ENCODE measurements around the gene NAT8L. TPM values are rescaled to one million over a fixed set of nuclear protein-coding genes. Genes with fewer than 3 reads are reported as not detected.
"Not testable (repeated sequence)": the region's sequence is repeated elsewhere in the genome, so short reads cannot be mapped to it uniquely, and the experiment has no call there.

Gene NAT8L
- polyA plus RNA-seq, 1 donor from 2014 or later = 12.6 TPM

- H4K20me1 ChIP-seq (ENCODE audit: insufficient read depth); H3K9me2 ChIP-seq (ENCODE audit: insufficient read depth, low read length); H2AFZ ChIP-seq (ENCODE audit: low read depth, low read length); H3K79me2 ChIP-seq (replicated peaks; ENCODE audit: insufficient read depth, low read length); H3K4me2 ChIP-seq (ENCODE audit: low read length); H3F3A ChIP-seq (ENCODE audit: insufficient read depth, low read length, poor library complexity, severe bottlenecking); H3K36me3 ChIP-seq (ENCODE audit: insufficient read depth, low read length); H3K27me3 ChIP-seq (ENCODE audit: insufficient read depth, low read depth, low read length); H3K9ac ChIP-seq (ENCODE audit: low read length); H3K27ac ChIP-seq (ENCODE audit: low read length); H3K4me3 ChIP-seq (ENCODE audit: low read length); H3K9me3 ChIP-seq (ENCODE audit: low read length): not testable (repeated sequence)
Measured at GRCh38 chr4:2031161-2031560, 28.0 kb upstream of the NAT8L start.

- no peaks in the 10 kb centered on the region for H3K9me2 ChIP-seq (ENCODE audit: insufficient read depth, low read length)
- H3K27me3 ChIP-seq (ENCODE audit: insufficient read depth, low read depth, low read length) = peaks cover 19% of the 10 kb centered on the region
- H3K4me2 ChIP-seq (ENCODE audit: low read length) = no peak overlapping the region
- H3K9ac ChIP-seq (ENCODE audit: low read length) = no peak overlapping the region
- no peaks in the 10 kb centered on the region for H3K36me3 ChIP-seq (ENCODE audit: insufficient read depth, low read length)
- H3F3A ChIP-seq (ENCODE audit: insufficient read depth, low read length, poor library complexity, severe bottlenecking) = no peaks in the 10 kb centered on the region
- peaks cover 6% of the 10 kb centered on the region for H3K9me3 ChIP-seq (ENCODE audit: low read length)
- no peak overlapping the region for H2AFZ ChIP-seq (ENCODE audit: low read depth, low read length)
- no peaks in the 10 kb centered on the region for H3K79me2 ChIP-seq (replicated peaks; ENCODE audit: insufficient read depth, low read length)
- TF ChIP-seq RAD21 (conservative IDR thresholded peaks at IDR 0.05) (no peak), SMC3 (conservative IDR thresholded peaks at IDR 0.05; ENCODE audit: poor library complexity) (no peak), MXI1 (conservative IDR thresholded peaks at IDR 0.05; ENCODE audit: poor library complexity, severe bottlenecking) (no peak), TAF1 (IDR thresholded peaks at IDR 0.05; ENCODE audit: low read depth) (no peak), EP300 (conservative IDR thresholded peaks at IDR 0.05; ENCODE audit: poor library complexity, severe bottlenecking) (no peak), REST (IDR thresholded peaks at IDR 0.05; ENCODE audit: borderline replicate concordance) (no peak), EZH2 (IDR thresholded peaks at IDR 0.05; ENCODE audit: borderline replicate concordance, insufficient read depth, low read length, poor library complexity, severe bottlenecking) (no peak), CTCF (IDR thresholded peaks at IDR 0.05; ENCODE audit: poor library complexity, severe bottlenecking) (no peak), POLR2AphosphoS5 (IDR thresholded peaks at IDR 0.05) (no peak)
- H4K20me1 ChIP-seq (ENCODE audit: insufficient read depth) = no peaks in the 10 kb centered on the region
- no peak overlapping the region for H3K27ac ChIP-seq (ENCODE audit: low read length)
- no peak overlapping the region for H3K4me3 ChIP-seq (ENCODE audit: low read length)
Measured at GRCh38 chr4:2036327-2036726, 22.8 kb upstream of the NAT8L start.

- H3K4me2 ChIP-seq (ENCODE audit: low read length) = no peak overlapping the region
- H3K27ac ChIP-seq (ENCODE audit: low read length) = no peak overlapping the region
- peaks cover 6% of the 10 kb centered on the region for H3K9me3 ChIP-seq (ENCODE audit: low read length)
- H3K79me2 ChIP-seq (replicated peaks; ENCODE audit: insufficient read depth, low read length) = no peaks in the 10 kb centered on the region
- H4K20me1 ChIP-seq (ENCODE audit: insufficient read depth) = no peaks in the 10 kb centered on the region
- no peaks in the 10 kb centered on the region for H3K9me2 ChIP-seq (ENCODE audit: insufficient read depth, low read length)
- no peaks in the 10 kb centered on the region for H3K36me3 ChIP-seq (ENCODE audit: insufficient read depth, low read length)
- peaks cover 20% of the 10 kb centered on the region for H3K27me3 ChIP-seq (ENCODE audit: insufficient read depth, low read depth, low read length)
- H3K9ac ChIP-seq (ENCODE audit: low read length) = no peak overlapping the region
- TF ChIP-seq REST (IDR thresholded peaks at IDR 0.05; ENCODE audit: borderline replicate concordance) (no peak), SMC3 (conservative IDR thresholded peaks at IDR 0.05; ENCODE audit: poor library complexity) (no peak), EP300 (conservative IDR thresholded peaks at IDR 0.05; ENCODE audit: poor library complexity, severe bottlenecking) (no peak), EZH2 (IDR thresholded peaks at IDR 0.05; ENCODE audit: borderline replicate concordance, insufficient read depth, low read length, poor library complexity, severe bottlenecking) (no peak), TAF1 (IDR thresholded peaks at IDR 0.05; ENCODE audit: low read depth) (no peak), CTCF (IDR thresholded peaks at IDR 0.05; ENCODE audit: poor library complexity, severe bottlenecking) (no peak), MXI1 (conservative IDR thresholded peaks at IDR 0.05; ENCODE audit: poor library complexity, severe bottlenecking) (no peak), RAD21 (conservative IDR thresholded peaks at IDR 0.05) (no peak), POLR2AphosphoS5 (IDR thresholded peaks at IDR 0.05) (no peak)
- H3F3A ChIP-seq (ENCODE audit: insufficient read depth, low read length, poor library complexity, severe bottlenecking) = no peaks in the 10 kb centered on the region
- H2AFZ ChIP-seq (ENCODE audit: low read depth, low read length) = no peak overlapping the region
- no peak overlapping the region for H3K4me3 ChIP-seq (ENCODE audit: low read length)
Measured at GRCh38 chr4:2036866-2037265, 22.3 kb upstream of the NAT8L start.

Data from neural cell (in vitro differentiated cells).